Smooth muscle cell (in vitro differentiated cells): ENCODE data around the gene GET4. TPM values are rescaled to one million over a fixed set of nuclear protein-coding genes. Genes with fewer than 3 reads are reported as not detected.
A peak's percentile ranks its signal among the peaks of the same experiment; 100 is the strongest.

Source experiments
- DNase-seq: peaks from one replicate; lab custom pipeline; 2025; ENCODE audit not compliant: unreplicated experiment; lab: John Stamatoyannopoulos, UW
- H2AFZ ChIP-seq: fragments of 200-600 bp; sonication (generic); 2 replicates; pipeline ENCODE4 v1.6.0; 2016; ENCODE audit warnings: antibody characterized with exemption, low read depth, mild to moderate bottlenecking
- H3F3A ChIP-seq: fragments of 200-600 bp; sonication (generic); 2 replicates; pipeline ENCODE4 v1.6.0; 2017; ENCODE audit warnings: antibody characterized with exemption, low read depth
- H3K27ac ChIP-seq: fragments of 200-600 bp; sonication (generic); 2 replicates; pipeline ENCODE4 v1.5.1; 2016; ENCODE audit warnings: low read depth, mild to moderate bottlenecking
- H3K27me3 ChIP-seq: fragments of 200-600 bp; sonication (generic); 2 replicates; pipeline ENCODE4 v1.6.1; 2016; ENCODE audit warnings: low read depth, mild to moderate bottlenecking
- H3K36me3 ChIP-seq: fragments of 200-600 bp; sonication (generic); 2 replicates; pipeline ENCODE4 v1.5.1; 2016; ENCODE audit warnings: low read depth
- H3K4me1 ChIP-seq: fragments of 200-600 bp; sonication (generic); 2 replicates; pipeline ENCODE4 v1.5.1; 2016; ENCODE audit warnings: low read depth
- H3K4me2 ChIP-seq: fragments of 200-600 bp; sonication (generic); 2 replicates; pipeline ENCODE4 v1.6.0; 2016; ENCODE audit warnings: mild to moderate bottlenecking
- H3K4me3 ChIP-seq: fragments of 200-600 bp; sonication (generic); 2 replicates; pipeline ENCODE4 v1.5.1; 2016; ENCODE audit warnings: mild to moderate bottlenecking
- H3K79me2 ChIP-seq: fragments of 200-600 bp; sonication (generic); 2 replicates; pipeline ENCODE4 v1.6.0; 2016; ENCODE audit warnings: low read depth, mild to moderate bottlenecking
- H3K9ac ChIP-seq: fragments of 200-600 bp; sonication (generic); 2 replicates; pipeline ENCODE4 v1.6.0; 2016; ENCODE audit warnings: low read depth
- H3K9me3 ChIP-seq: fragments of 200-600 bp; sonication (generic); replicated peaks from 2 replicates; pipeline ENCODE4 v1.5.1; 2016; ENCODE audit warnings: low read depth
- H4K20me1 ChIP-seq: fragments of 200-600 bp; sonication (generic); 2 replicates; pipeline ENCODE4 v1.6.0; 2016; ENCODE audit warnings: low read depth
- WGBS: methylation state at CpG from one replicate; pipeline ENCODE4 v1.1.7; 2016; ENCODE audit warnings: low lambda C conversion rate; 5-methylcytosine and 5-hydroxymethylcytosine counted together
- polyA plus RNA-seq: library from polyadenylated mRNA; unstranded; fragments of >200 nt; fragmentation: Nextera tagmentation; extraction: Ambion mirVana; gene quantifications from 2 replicates; pipeline ENCODE4 v1.2.1, GENCODE V29; 2016
- total RNA-seq: library from RNA; depleted of rRNA; stranded (reverse); fragments of >200 nt; gene quantifications from 2 replicates; pipeline ENCODE4 v1.2.3, GENCODE V29; 2014
- TF ChIP-seq, protein P1 (sequence below): fragments of 200-600 bp; sonication (generic); IDR thresholded peaks from 2 replicates; pipeline ENCODE4 v1.5.1; 2017; ENCODE audit warnings: borderline replicate concordance, mild to moderate bottlenecking, antibody characterized with exemption; ENCODE audit not compliant: insufficient read depth, poor library complexity, severe bottlenecking

The GET4 gene
- total and polyA plus RNA-seq, 2 experiments from 2014 or later = 26.3 to 39.9 TPM

DNA sequence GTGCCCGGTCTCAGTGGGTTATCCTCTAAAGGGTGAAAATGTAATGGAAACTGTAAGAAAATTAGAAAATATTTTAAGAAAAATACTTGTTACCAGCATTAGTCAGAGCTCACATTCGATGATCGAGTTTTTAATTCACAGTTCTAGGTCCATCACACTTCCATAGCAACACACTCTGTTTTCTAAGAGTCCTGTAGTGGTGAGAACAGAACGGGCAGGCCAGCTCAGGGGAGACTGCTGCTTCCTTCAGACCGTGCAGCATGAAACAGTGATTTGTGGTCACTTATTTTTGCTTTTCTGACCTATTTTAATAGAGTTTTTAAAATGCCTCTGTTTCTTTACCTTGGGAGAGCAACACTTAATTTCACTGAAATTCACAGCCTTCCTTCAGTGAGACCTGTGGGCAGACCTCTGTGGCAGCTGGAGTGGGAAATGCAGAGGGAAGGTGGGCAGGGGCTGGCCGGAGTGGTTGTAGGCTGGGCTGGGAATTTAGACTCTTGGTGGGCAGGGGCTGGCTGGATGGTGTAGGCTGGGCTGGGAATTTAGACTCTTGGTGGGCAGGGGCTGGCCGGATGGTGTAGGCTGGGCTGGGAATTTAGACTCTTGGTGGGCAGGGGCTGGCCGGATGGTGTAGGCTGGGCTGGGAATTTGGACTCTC is 42.6 kb upstream of the GET4 start:
- peaks cover 97% of the 10 kb centered on the region for H4K20me1 ChIP-seq
- 86% methylated on average over 8 of the region's 8 CpGs for WGBS
- H3K79me2 ChIP-seq = peaks cover 59% of the 10 kb centered on the region
- peak overlapping the region; percentile 97 for H3K27ac ChIP-seq
- H3K9me3 ChIP-seq = no peaks in the 10 kb centered on the region
- DNase-seq = no peak
- no peak overlapping the region for H2AFZ ChIP-seq
- H3K27me3 ChIP-seq = no peaks in the 10 kb centered on the region
- peak overlapping the region; percentile 91 for H3K9ac ChIP-seq
- H3F3A ChIP-seq = peaks cover 5% of the 10 kb centered on the region
- TF ChIP-seq, protein P1, sequence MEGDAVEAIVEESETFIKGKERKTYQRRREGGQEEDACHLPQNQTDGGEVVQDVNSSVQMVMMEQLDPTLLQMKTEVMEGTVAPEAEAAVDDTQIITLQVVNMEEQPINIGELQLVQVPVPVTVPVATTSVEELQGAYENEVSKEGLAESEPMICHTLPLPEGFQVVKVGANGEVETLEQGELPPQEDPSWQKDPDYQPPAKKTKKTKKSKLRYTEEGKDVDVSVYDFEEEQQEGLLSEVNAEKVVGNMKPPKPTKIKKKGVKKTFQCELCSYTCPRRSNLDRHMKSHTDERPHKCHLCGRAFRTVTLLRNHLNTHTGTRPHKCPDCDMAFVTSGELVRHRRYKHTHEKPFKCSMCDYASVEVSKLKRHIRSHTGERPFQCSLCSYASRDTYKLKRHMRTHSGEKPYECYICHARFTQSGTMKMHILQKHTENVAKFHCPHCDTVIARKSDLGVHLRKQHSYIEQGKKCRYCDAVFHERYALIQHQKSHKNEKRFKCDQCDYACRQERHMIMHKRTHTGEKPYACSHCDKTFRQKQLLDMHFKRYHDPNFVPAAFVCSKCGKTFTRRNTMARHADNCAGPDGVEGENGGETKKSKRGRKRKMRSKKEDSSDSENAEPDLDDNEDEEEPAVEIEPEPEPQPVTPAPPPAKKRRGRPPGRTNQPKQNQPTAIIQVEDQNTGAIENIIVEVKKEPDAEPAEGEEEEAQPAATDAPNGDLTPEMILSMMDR = no peak
- H3K36me3 ChIP-seq = no peaks in the 10 kb centered on the region
- no peak overlapping the region for H3K4me3 ChIP-seq
- H3K4me2 ChIP-seq = no peak overlapping the region
- H3K4me1 ChIP-seq = peaks cover 4% of the 10 kb centered on the region

DNA sequence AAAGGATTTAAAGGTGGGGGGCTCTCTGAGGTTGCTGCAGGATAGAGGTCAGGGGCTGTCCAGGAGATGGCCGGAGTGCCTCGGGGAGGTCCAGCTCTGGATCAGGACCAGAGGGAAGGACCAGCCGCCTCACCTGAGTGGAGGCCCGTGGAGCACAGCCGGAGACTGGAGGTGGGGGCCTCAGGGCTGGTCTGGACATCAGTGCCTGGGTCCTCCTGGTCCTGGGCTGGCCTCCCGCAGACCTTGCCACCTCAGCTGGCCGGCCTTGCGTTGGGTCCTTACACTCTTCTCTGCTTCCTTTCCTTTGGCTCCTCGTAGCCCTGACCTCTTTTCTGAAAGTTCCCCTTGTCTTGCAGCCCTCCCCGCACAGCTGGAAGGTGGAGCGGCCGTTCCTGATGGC is 42.1 kb upstream of the GET4 start:
- Histone ChIP-seq H3F3A (peaks cover 5% of the 10 kb centered on the region), H3K9me3 (no peaks in the 10 kb centered on the region), H3K36me3 (no peaks in the 10 kb centered on the region), H3K9ac (no peak overlapping the region), H3K79me2 (peaks cover 54% of the 10 kb centered on the region), H3K4me1 (peaks cover 4% of the 10 kb centered on the region), H4K20me1 (peaks cover 91% of the 10 kb centered on the region), H3K4me2 (no peak overlapping the region), H3K4me3 (no peak overlapping the region), H2AFZ (no peak overlapping the region), H3K27ac (no peak overlapping the region), H3K27me3 (no peaks in the 10 kb centered on the region)
- TF ChIP-seq, protein P1 = no peak
- DNase-seq = no peak
- WGBS = 97% methylated on average over 12 of the region's 12 CpGs

DNA sequence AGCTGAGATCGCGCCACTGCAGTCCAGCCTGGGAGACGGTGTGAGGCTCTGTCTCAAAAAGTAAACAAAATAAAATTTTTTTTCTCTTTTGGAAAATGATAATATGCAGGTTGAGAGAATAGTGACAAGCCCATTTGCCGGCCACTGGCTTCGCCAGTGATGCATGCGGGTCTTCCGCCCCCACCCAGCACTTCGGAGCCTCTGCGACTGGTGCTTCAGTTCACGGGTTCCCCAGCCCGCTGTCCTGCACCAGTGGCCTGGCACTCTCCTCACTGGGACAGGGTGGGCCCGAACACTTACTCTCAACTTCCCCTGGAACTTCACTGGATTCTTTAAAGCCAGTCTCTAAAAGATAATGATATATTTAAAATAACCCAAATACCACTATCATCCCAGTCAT is 41.3 kb upstream of the GET4 start:
- H3K27ac ChIP-seq = no peak overlapping the region
- peaks cover 4% of the 10 kb centered on the region for H3K4me1 ChIP-seq
- H3K27me3 ChIP-seq = no peaks in the 10 kb centered on the region
- WGBS = 98% methylated on average over 12 of the region's 12 CpGs
- no peak overlapping the region for H3K4me3 ChIP-seq
- no peak for DNase-seq
- no peak overlapping the region for H2AFZ ChIP-seq
- H3K4me2 ChIP-seq = no peak overlapping the region
- no peak overlapping the region for H3K9ac ChIP-seq
- H3K9me3 ChIP-seq = no peaks in the 10 kb centered on the region
- peaks cover 53% of the 10 kb centered on the region for H3K79me2 ChIP-seq
- H3F3A ChIP-seq = peaks cover 5% of the 10 kb centered on the region
- H3K36me3 ChIP-seq = no peaks in the 10 kb centered on the region
- peaks cover 84% of the 10 kb centered on the region for H4K20me1 ChIP-seq
- TF ChIP-seq, protein P1 = no peak
